OCI-LY1 (cell line): ENCODE results near the gene AFMID.
A peak's percentile ranks its signal among the peaks of the same experiment; 100 is the strongest.

Experiments
- H2AFZ ChIP-seq: fragments of 200-600 bp; sonication (generic), shearing (Covaris generic); 2 replicates; pipeline ENCODE4 v1.6.0; 2014; ENCODE audit warnings: antibody characterized with exemption, mild to moderate bottlenecking, low read length
- H3F3A ChIP-seq: fragments of 200-600 bp; sonication (generic), shearing (Covaris generic); 2 replicates; pipeline ENCODE4 v1.6.0; 2014; ENCODE audit warnings: mild to moderate bottlenecking, antibody characterized with exemption, low read length, moderate library complexity; ENCODE audit not compliant: insufficient read depth
- H3K27ac ChIP-seq: fragments of 200-600 bp; sonication (generic); 2 replicates; pipeline ENCODE4 v1.5.1; 2014; ENCODE audit warnings: low read length, mixed run types, mild to moderate bottlenecking, low read depth; ENCODE audit not compliant: poor library complexity, severe bottlenecking
- H3K27me3 ChIP-seq: fragments of 200-600 bp; sonication (generic); 2 replicates; pipeline ENCODE4 v1.6.0; 2014; ENCODE audit warnings: antibody characterized with exemption, mild to moderate bottlenecking, low read length, moderate library complexity; ENCODE audit not compliant: insufficient read depth
- H3K36me3 ChIP-seq: fragments of 200-600 bp; sonication (generic); 2 replicates; pipeline ENCODE4 v1.6.1; 2014; ENCODE audit warnings: mild to moderate bottlenecking, antibody characterized with exemption, low read length, moderate library complexity, mixed read lengths; ENCODE audit not compliant: insufficient read depth
- H3K4me1 ChIP-seq: fragments of 200-600 bp; sonication (generic); 2 replicates; pipeline ENCODE4 v1.5.1; 2014; ENCODE audit warnings: mild to moderate bottlenecking, low read length, moderate library complexity; ENCODE audit not compliant: insufficient read depth, severe bottlenecking
- H3K4me2 ChIP-seq: fragments of 200-600 bp; sonication (generic), shearing (Covaris generic); 2 replicates; pipeline ENCODE4 v1.6.1; 2014; ENCODE audit warnings: low read length
- H3K4me3 ChIP-seq: fragments of 200-600 bp; sonication (generic); 2 replicates; pipeline ENCODE4 v1.5.1; 2014; ENCODE audit warnings: low read length, low read depth, mild to moderate bottlenecking, mixed read lengths; ENCODE audit not compliant: poor library complexity, severe bottlenecking
- H3K79me2 ChIP-seq: fragments of 200-600 bp; shearing (Covaris generic); 2 replicates; pipeline ENCODE4 v1.6.1; 2016; ENCODE audit warnings: mixed run types, low read length, mixed read lengths; ENCODE audit not compliant: insufficient read depth
- H3K9ac ChIP-seq: fragments of 200-600 bp; sonication (generic), shearing (Covaris generic); 2 replicates; pipeline ENCODE4 v1.6.1; 2014; ENCODE audit warnings: mild to moderate bottlenecking, low read length, mixed read lengths
- H3K9me2 ChIP-seq: fragments of 200-600 bp; sonication (generic), shearing (Covaris generic); 2 replicates; pipeline ENCODE4 v1.6.1; 2014; ENCODE audit warnings: low read depth, mild to moderate bottlenecking, low read length, mixed read lengths
- H3K9me3 ChIP-seq: fragments of 200-600 bp; shearing (Covaris generic); 2 replicates; pipeline ENCODE4 v1.6.1; 2014; ENCODE audit warnings: low read length, mixed read lengths
- H4K20me1 ChIP-seq: fragments of 200-600 bp; sonication (generic), shearing (Covaris generic); 2 replicates; pipeline ENCODE4 v1.6.0; 2016; ENCODE audit warnings: mild to moderate bottlenecking, low read length; ENCODE audit not compliant: insufficient read depth
- EZH2 ChIP-seq: fragments of 200-600 bp; sonication (generic), shearing (Covaris generic); IDR thresholded peaks from 2 replicates; pipeline ENCODE4 v1.8.0; 2017; ENCODE audit warnings: borderline replicate concordance, mixed run types, mild to moderate bottlenecking, antibody characterized with exemption, low read length, moderate library complexity, mixed read lengths
- TF ChIP-seq, protein P1 (sequence below): fragments of 200-600 bp; sonication (generic), shearing (Covaris generic); IDR thresholded peaks from 2 replicates; pipeline ENCODE4 v1.5.1; 2017; ENCODE audit warnings: mild to moderate bottlenecking, antibody characterized with exemption, low read length, moderate library complexity, mixed read lengths

Gene AFMID

DNA sequence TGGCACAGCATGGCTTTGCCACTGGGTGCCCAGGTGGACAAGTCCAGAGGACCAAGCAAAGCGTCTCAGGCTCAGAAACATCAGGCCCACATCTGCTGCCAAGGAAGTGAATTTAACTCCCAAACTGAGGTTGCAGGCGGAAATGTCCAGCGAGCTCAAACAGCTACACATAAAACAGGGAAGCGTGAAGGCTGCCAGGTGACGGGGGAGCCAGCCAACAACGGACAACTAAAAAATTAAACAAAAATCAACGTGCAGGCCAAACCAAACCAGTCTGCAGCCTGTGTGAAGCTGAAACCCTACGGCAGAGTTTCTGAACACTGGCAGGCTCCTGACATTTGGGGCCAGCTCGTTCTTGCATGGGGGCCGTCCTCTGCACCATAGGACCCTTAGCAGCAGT is 2.8 kb upstream of the AFMID start:
- H2AFZ ChIP-seq: no peak overlapping the region
- peaks cover 15% of the 10 kb centered on the region for H3K79me2 ChIP-seq
- peaks cover 60% of the 10 kb centered on the region for H3K36me3 ChIP-seq
- no peak for TF ChIP-seq EZH2
- TF ChIP-seq, protein P1, sequence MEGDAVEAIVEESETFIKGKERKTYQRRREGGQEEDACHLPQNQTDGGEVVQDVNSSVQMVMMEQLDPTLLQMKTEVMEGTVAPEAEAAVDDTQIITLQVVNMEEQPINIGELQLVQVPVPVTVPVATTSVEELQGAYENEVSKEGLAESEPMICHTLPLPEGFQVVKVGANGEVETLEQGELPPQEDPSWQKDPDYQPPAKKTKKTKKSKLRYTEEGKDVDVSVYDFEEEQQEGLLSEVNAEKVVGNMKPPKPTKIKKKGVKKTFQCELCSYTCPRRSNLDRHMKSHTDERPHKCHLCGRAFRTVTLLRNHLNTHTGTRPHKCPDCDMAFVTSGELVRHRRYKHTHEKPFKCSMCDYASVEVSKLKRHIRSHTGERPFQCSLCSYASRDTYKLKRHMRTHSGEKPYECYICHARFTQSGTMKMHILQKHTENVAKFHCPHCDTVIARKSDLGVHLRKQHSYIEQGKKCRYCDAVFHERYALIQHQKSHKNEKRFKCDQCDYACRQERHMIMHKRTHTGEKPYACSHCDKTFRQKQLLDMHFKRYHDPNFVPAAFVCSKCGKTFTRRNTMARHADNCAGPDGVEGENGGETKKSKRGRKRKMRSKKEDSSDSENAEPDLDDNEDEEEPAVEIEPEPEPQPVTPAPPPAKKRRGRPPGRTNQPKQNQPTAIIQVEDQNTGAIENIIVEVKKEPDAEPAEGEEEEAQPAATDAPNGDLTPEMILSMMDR: no peak
- no peaks in the 10 kb centered on the region for H3K9me3 ChIP-seq
- H3K9ac ChIP-seq: no peak overlapping the region; the same call in 1 of the 2 replicates
- H3K27ac ChIP-seq: no peak overlapping the region
- H3F3A ChIP-seq: no peaks in the 10 kb centered on the region; the same call in 1 of the 2 replicates
- peak overlapping the region; percentile 97 for H3K4me3 ChIP-seq
- H3K4me1 ChIP-seq: peaks cover 58% of the 10 kb centered on the region
- no peaks in the 10 kb centered on the region for H3K9me2 ChIP-seq
- no peaks in the 10 kb centered on the region for H4K20me1 ChIP-seq
- H3K27me3 ChIP-seq: no peaks in the 10 kb centered on the region
- H3K4me2 ChIP-seq: peak overlapping the region; percentile 79; the same call in 1 of the 2 replicates

DNA sequence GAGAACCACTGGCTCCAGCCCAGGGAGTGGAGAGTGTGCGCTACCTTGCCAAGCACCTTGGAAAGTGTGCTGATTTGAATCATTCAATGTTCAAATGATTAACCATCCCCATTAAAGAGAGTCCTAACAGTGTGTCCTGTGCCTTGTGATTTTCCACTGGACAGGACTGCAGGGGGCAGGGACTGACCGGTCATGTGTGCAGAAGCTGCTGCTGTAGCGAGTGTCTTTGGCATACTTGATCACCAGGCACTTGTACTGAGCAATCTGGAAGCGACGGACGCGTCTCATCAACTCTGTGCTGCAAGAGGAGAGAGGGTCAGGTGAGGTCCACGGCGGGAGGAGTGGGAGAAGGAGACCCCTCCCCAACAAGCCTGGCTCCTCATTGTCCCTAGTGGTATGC is 2.3 kb upstream of the AFMID start:
- no peaks in the 10 kb centered on the region for H3K9me2 ChIP-seq
- H3K4me2 ChIP-seq: peak overlapping the region; percentile 79
- H3K4me3 ChIP-seq: peak overlapping the region; percentile 97
- H3K79me2 ChIP-seq: peaks cover 15% of the 10 kb centered on the region
- H3K9ac ChIP-seq: peak overlapping the region; percentile 69; the same call in 1 of the 2 replicates
- no peak overlapping the region for H2AFZ ChIP-seq
- H3K36me3 ChIP-seq: peaks cover 59% of the 10 kb centered on the region; the same call in 1 of the 2 replicates
- no peaks in the 10 kb centered on the region for H3K27me3 ChIP-seq
- no peaks in the 10 kb centered on the region for H4K20me1 ChIP-seq
- TF ChIP-seq, protein P1: no peak
- no peak for TF ChIP-seq EZH2
- H3F3A ChIP-seq: no peaks in the 10 kb centered on the region; the same call in 1 of the 2 replicates
- H3K4me1 ChIP-seq: peaks cover 61% of the 10 kb centered on the region
- no peaks in the 10 kb centered on the region for H3K9me3 ChIP-seq
- H3K27ac ChIP-seq: peak overlapping the region; percentile 30

DNA sequence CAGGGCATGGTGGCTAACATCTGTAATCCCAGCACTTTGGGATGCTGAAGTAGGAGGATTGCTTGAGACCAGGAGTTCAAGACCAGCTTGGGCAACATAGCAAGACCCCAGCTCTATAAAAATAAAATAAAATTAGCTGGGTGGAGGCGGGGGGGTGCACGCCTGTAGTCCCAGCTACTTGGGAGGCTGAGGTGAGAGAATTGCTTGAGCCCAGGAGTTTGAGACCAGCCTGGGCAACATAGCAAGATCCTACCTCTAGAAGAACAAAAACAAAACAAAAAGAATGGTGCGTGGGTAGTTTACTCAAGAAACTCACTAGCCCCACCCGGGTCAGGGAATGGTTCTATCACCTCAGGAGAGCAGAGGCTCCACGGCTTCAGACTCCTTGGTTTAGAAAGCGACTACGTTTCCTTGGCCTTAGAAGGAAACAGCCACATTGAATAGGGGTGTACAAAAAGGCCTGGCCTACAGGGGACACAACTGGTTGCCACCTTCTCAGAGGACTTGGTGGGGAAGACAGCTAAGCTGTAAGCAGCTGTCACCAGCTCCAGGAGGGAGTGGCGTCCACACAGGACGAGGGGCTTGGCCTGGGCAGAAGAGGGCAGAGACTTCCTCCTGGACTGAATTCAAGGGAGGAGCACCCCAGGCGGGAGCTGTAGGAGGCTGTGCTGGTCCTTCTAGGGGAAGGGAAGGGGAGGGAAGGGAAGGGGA is 1.0 kb upstream of the AFMID start:
- TF ChIP-seq, protein P1: no peak
- no peak for TF ChIP-seq EZH2
- H3K79me2 ChIP-seq: peaks cover 15% of the 10 kb centered on the region
- no peaks in the 10 kb centered on the region for H3K9me2 ChIP-seq
- H3F3A ChIP-seq: no peaks in the 10 kb centered on the region; the same call in 1 of the 2 replicates
- peak overlapping the region; percentile 30 for H3K27ac ChIP-seq
- no peak overlapping the region for H2AFZ ChIP-seq
- H4K20me1 ChIP-seq: no peaks in the 10 kb centered on the region
- H3K9ac ChIP-seq: peak overlapping the region; percentile 69; the same call in 1 of the 2 replicates
- H3K4me2 ChIP-seq: peak overlapping the region; percentile 79
- H3K36me3 ChIP-seq: peaks cover 58% of the 10 kb centered on the region
- H3K27me3 ChIP-seq: no peaks in the 10 kb centered on the region
- no peaks in the 10 kb centered on the region for H3K9me3 ChIP-seq
- H3K4me3 ChIP-seq: peak overlapping the region; percentile 97
- H3K4me1 ChIP-seq: peaks cover 61% of the 10 kb centered on the region
